ENCODE data around the gene MACF1. TPM values are rescaled to one million over a fixed set of nuclear protein-coding genes. Genes with fewer than 3 reads are reported as not detected.

Gene MACF1
- polyA plus RNA-seq, 1 of the 3 experiments (the other 2 are of a cell fraction) = 37.6 TPM

GRCh38 chr1:39453603-39454002, 249.1 kb downstream of the MACF1 start:
- Histone ChIP-seq H3K36me3 (replicated peaks in 1 of 2; ENCODE audit: control insufficient read depth in 1 of 2, insufficient read depth in 2 of 2, low read length in 1 of 2) (peaks cover 85 to 92% of the 10 kb centered on the region in 2 experiments), H3K4me3 (ENCODE audit: low read depth in 2 of 2, low read length in 1 of 2) (no peak overlapping the region), H3K79me2 (ENCODE audit: insufficient read depth) (peaks cover 4% of the 10 kb centered on the region; the same call in 1 of the 2 replicates), H3K4me2 (no peak overlapping the region), H3K27ac (ENCODE audit: low read depth in 2 of 2, low read length in 1 of 2) (no peak overlapping the region), H3K4me1 (ENCODE audit: control insufficient read depth in 1 of 2, insufficient read depth in 2 of 2, low read depth in 1 of 2, low read length in 1 of 2) (no peaks in the 10 kb centered on the region), H4K20me1 (ENCODE audit: insufficient read depth) (no peaks in the 10 kb centered on the region), H3K9me3 (no peaks in the 10 kb centered on the region), H3K9ac (no peak overlapping the region), H2AFZ (ENCODE audit: low read depth) (no peak overlapping the region), H3F3A (replicated peaks; ENCODE audit: insufficient read depth) (peaks cover 7% of the 10 kb centered on the region), H3K27me3 (ENCODE audit: insufficient read depth) (no peaks in the 10 kb centered on the region), H3K9me2 (no peaks in the 10 kb centered on the region)
- WGBS (ENCODE audit: low lambda C conversion rate) = 95% methylated on average over 8 of the region's 8 CpGs
- POLR2A ChIA-PET = interaction anchor here (0.6 kb wide), 1 partner anchor 1732 kb away, joined by 3 read pairs; no protein-coding TSS in a partner anchor
- TF ChIP-seq NFIC (IDR thresholded peaks at IDR 0.05; ENCODE audit: borderline replicate concordance) = no peak
- TF ChIP-seq CTCF (IDR thresholded peaks at IDR 0.05) = no peak
- TF ChIP-seq SMC3 (IDR thresholded peaks at IDR 0.05; ENCODE audit: low read depth, low read length) = no peak
- TF ChIP-seq TEAD4 (IDR thresholded peaks at IDR 0.05; ENCODE audit: borderline replicate concordance, insufficient read depth) = no peak
- TF ChIP-seq CHD2 (IDR thresholded peaks at IDR 0.05; ENCODE audit: low read length, partially characterized antibody) = no peak
- TF ChIP-seq NRF1 (IDR thresholded peaks at IDR 0.05; ENCODE audit: low read depth, low read length) = no peak
- TF ChIP-seq FOXJ3 (CRISPR knock-in tag; IDR thresholded peaks at IDR 0.05) = no peak
- no peak for TF ChIP-seq FOXM1 (IDR thresholded peaks at IDR 0.05; ENCODE audit: low read depth)
- TF ChIP-seq JUND (IDR thresholded peaks at IDR 0.05) = no peak
- TF ChIP-seq MEF2A (IDR thresholded peaks at IDR 0.05; ENCODE audit: borderline replicate concordance, low read depth) = no peak
- TF ChIP-seq MXI1 (IDR thresholded peaks at IDR 0.05; ENCODE audit: low read depth, low read length) = no peak
- no peak for TF ChIP-seq ZBTB33 (IDR thresholded peaks at IDR 0.05; ENCODE audit: borderline replicate concordance, low read depth)
- TF ChIP-seq YY1 (IDR thresholded peaks at IDR 0.05; ENCODE audit: low read depth) = no peak
- TF ChIP-seq RXRA (IDR thresholded peaks at IDR 0.05; ENCODE audit: borderline replicate concordance, low read depth) = no peak
- no peak for TF ChIP-seq EP300 (IDR thresholded peaks at IDR 0.05; ENCODE audit: borderline replicate concordance in 1 of 2, low read depth in 1 of 2, low read length in 1 of 2)
- no peak for DNase-seq
- CTCF ChIA-PET = no interaction called here

GRCh38 chr1:39458991-39459390, 254.5 kb downstream of the MACF1 start:
- H4K20me1 ChIP-seq (ENCODE audit: insufficient read depth) = no peaks in the 10 kb centered on the region
- H2AFZ ChIP-seq (ENCODE audit: low read depth) = no peak overlapping the region
- H3K4me1 ChIP-seq (ENCODE audit: control insufficient read depth in 1 of 2, insufficient read depth in 2 of 2, low read depth in 1 of 2, low read length in 1 of 2) = no peaks in the 10 kb centered on the region
- no peak overlapping the region for H3K4me3 ChIP-seq (ENCODE audit: low read depth in 2 of 2, low read length in 1 of 2)
- H3K79me2 ChIP-seq (ENCODE audit: insufficient read depth) = peaks cover 5% of the 10 kb centered on the region; the same call in 1 of the 2 replicates
- H3K27me3 ChIP-seq (ENCODE audit: insufficient read depth) = no peaks in the 10 kb centered on the region
- H3K9me3 ChIP-seq = no peaks in the 10 kb centered on the region
- H3F3A ChIP-seq (replicated peaks; ENCODE audit: insufficient read depth) = peaks cover 11% of the 10 kb centered on the region
- peaks cover 94 to 98% of the 10 kb centered on the region in 2 experiments for H3K36me3 ChIP-seq (replicated peaks in 1 of 2; ENCODE audit: control insufficient read depth in 1 of 2, insufficient read depth in 2 of 2, low read length in 1 of 2)
- TF ChIP-seq USF2 (IDR thresholded peaks at IDR 0.05; ENCODE audit: borderline replicate concordance, low read depth, low read length) (no peak), USF1 (IDR thresholded peaks at IDR 0.05; ENCODE audit: borderline replicate concordance, low read depth) (no peak), FOXJ3 (CRISPR knock-in tag; IDR thresholded peaks at IDR 0.05) (no peak), RAD21 (IDR thresholded peaks at IDR 0.05; ENCODE audit: low read length) (no peak), CHD2 (IDR thresholded peaks at IDR 0.05; ENCODE audit: low read length, partially characterized antibody) (no peak), FOSL2 (IDR thresholded peaks at IDR 0.05; ENCODE audit: borderline replicate concordance, low read depth) (no peak), YY1 (IDR thresholded peaks at IDR 0.05; ENCODE audit: low read depth) (no peak)
- H3K4me2 ChIP-seq = no peak overlapping the region
- no peak for DNase-seq
- ChIA-PET CTCF (interaction anchor here (0.7 to 1.8 kb wide), 3 partner anchors 11 to 80 kb away, joined by 3 to 6 read pairs (median 3); no protein-coding TSS in a partner anchor), POLR2A (no interaction called here)
- WGBS (ENCODE audit: low lambda C conversion rate) = 92% methylated on average over 4 of the region's 4 CpGs
- H3K9ac ChIP-seq = no peak overlapping the region
- no peak overlapping the region for H3K27ac ChIP-seq (ENCODE audit: low read depth in 2 of 2, low read length in 1 of 2)
- H3K9me2 ChIP-seq = no peaks in the 10 kb centered on the region

Measured in SK-N-SH (cell line).